GM20000 (cell line): ENCODE results near the gene CCM2.
"Not testable (repeated sequence)": the region's sequence is repeated elsewhere in the genome, so short reads cannot be mapped to it uniquely, and the experiment has no call there.

ENCODE experiments used
- DNase-seq: peaks from one replicate; pipeline ENCODE4 v3.0.0; 2012; ENCODE audit warnings: low spot score
- CTCF ChIP-seq: IDR thresholded peaks from 2 replicates; pipeline ENCODE4 v1.5.1; 2012; ENCODE audit warnings: mild to moderate bottlenecking, control low read depth; ENCODE audit errors: extremely low read depth, missing control alignments

The CCM2 gene

GRCh38 chr7:45111298-45112223, 111.6 kb downstream of the CCM2 start, which contains the start of gene TBRG4:
TBRG4 (minus strand) TSS chr7:45111697; CDS start chr7:45109237, 2,460 bp downstream.
- peak; percentile 92 for DNase-seq
- no peak for TF ChIP-seq CTCF

- TF ChIP-seq CTCF, result no peak
- DNase-seq, result no peak
Measured at GRCh38 chr7:45112648-45113047, 112.6 kb downstream of the CCM2 start.

GRCh38 chr7:45114257-45114656, 114.3 kb downstream of the CCM2 start:
- DNase-seq, result not testable (repeated sequence)

- DNase-seq, result no peak
- TF ChIP-seq CTCF, result no peak
Measured at GRCh38 chr7:45114926-45115325, 114.9 kb downstream of the CCM2 start.

GRCh38 chr7:45116048-45116447, 116.0 kb downstream of the CCM2 start:
- DNase-seq, result no peak
- no peak for TF ChIP-seq CTCF

- no peak for DNase-seq
- no peak for TF ChIP-seq CTCF
Measured at GRCh38 chr7:45117582-45117981, 117.6 kb downstream of the CCM2 start.

GRCh38 chr7:45118292-45118691, 118.3 kb downstream of the CCM2 start:
- DNase-seq, result no peak
- no peak for TF ChIP-seq CTCF
